Lung (tissue), 12 donors: ENCODE results near the gene PNMA8C. TPM values are rescaled to one million over a fixed set of nuclear protein-coding genes. Genes with fewer than 3 reads are reported as not detected.
"Not testable (repeated sequence)": the region's sequence is repeated elsewhere in the genome, so short reads cannot be mapped to it uniquely, and the experiment has no call there.

Experiments
- ATAC-seq: fragments of 200-7000 bp; cut with Tn5 transposase; one replicate; pipeline ENCODE4 v1.9.1; 2020; ENCODE audit warnings: moderate number of reproducible peaks; ENCODE audit not compliant: insufficient read depth, low FRiP score
- DNase-seq, 3 donors: peaks; one replicate each; pipeline ENCODE4 v3.0.0-alpha.2; 2013 to 2017
- H3K27ac ChIP-seq, 2 donors: one replicate each; pipeline ENCODE4 v1.5.1; 2013; ENCODE audit warnings: mild to moderate bottlenecking in 2 of 2, moderate library complexity in 2 of 2, control low read depth in 1 of 2, inconsistent platforms in 1 of 2, low read depth in 1 of 2, low read length in 1 of 2
- H3K27me3 ChIP-seq, 3 donors: one replicate each; pipeline ENCODE4 v1.5.1; 2013; ENCODE audit warnings: low read length in 2 of 3; ENCODE audit not compliant: control insufficient read depth in 3 of 3, insufficient read depth in 3 of 3
- H3K36me3 ChIP-seq, 4 donors: one replicate each; pipeline ENCODE4 v1.5.1; 2013; ENCODE audit warnings: low read length in 4 of 4, mild to moderate bottlenecking in 1 of 4, moderate library complexity in 1 of 4; ENCODE audit not compliant: control insufficient read depth in 4 of 4, insufficient read depth in 4 of 4
- H3K4me1 ChIP-seq, 5 donors: one replicate each; pipeline ENCODE4 v1.5.1; 2013; ENCODE audit warnings: low read length in 5 of 5, mild to moderate bottlenecking in 2 of 5, moderate library complexity in 1 of 5; ENCODE audit not compliant: control insufficient read depth in 5 of 5, insufficient read depth in 5 of 5
- H3K4me3 ChIP-seq: one replicate; pipeline ENCODE4 v1.5.1; 2013; ENCODE audit warnings: mild to moderate bottlenecking, control low read depth, moderate library complexity
- H3K9ac ChIP-seq, 2 donors: one replicate each; pipeline ENCODE4 v1.5.1; 2013; ENCODE audit warnings: low read length in 2 of 2, control low read depth in 1 of 2; ENCODE audit not compliant: insufficient read depth in 1 of 2
- H3K9me3 ChIP-seq, 4 donors: one replicate each; pipeline ENCODE4 v1.5.1; 2013; ENCODE audit warnings: low read length in 3 of 4, mild to moderate bottlenecking in 1 of 4, moderate library complexity in 1 of 4; ENCODE audit not compliant: control insufficient read depth in 4 of 4, insufficient read depth in 3 of 4
- WGBS, 2 donors: extraction: QIAGEN DNeasy Blood & Tissue Kit; methylation state at CpG; one replicate each; pipeline ENCODE4 v1.1.7; 2013; 5-methylcytosine and 5-hydroxymethylcytosine counted together
- polyA plus RNA-seq, 2 donors: library from polyadenylated mRNA; stranded (reverse); fragments of 200-250 nt; gene quantifications; one replicate each; pipeline ENCODE4 v1.2.1, GENCODE V29; 2013
- total RNA-seq, 2 donors: library from RNA; depleted of rRNA in 1 of 2; stranded (reverse); fragments of >200 nt in 1 of 2; gene quantifications; one replicate each; pipeline ENCODE4 v1.2.1, GENCODE V29; 2014 to 2021
- TF ChIP-seq, protein P1 (sequence below): IDR thresholded peaks from 2 replicates; pipeline ENCODE4 v1.5.1; 2012; ENCODE audit warnings: mild to moderate bottlenecking; ENCODE audit errors: control extremely low read depth, extremely low read depth
- donor health status: control.
- donor health status: control.
- donor health status: Bipolar disorder and iron deficiency.
- donor health status: healthy.
- donor health status: DM: yes; HTN: yes; CAD: no.

Gene PNMA8C
- total and polyA plus RNA-seq, 4 donors = 0.04 to 1.2 (median 0.47) TPM

DNA sequence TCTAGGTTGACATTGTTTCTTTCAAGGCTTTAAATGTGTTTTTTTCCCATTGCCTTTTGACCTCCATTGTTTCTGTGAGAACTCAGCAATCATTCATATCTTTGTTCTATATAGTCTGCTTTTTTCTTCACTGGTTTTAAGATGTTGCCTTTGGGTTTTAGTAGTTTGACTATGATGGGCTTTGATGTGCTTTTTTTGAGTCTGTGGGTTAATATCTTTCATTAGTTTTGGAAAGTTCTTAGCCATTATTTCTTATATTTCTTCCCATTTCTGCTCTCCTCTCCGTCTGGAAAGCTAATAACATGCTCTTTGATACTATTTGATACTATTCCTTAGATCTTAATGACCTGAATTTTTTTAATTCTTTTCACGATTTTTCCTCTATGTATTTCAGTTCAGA lies 48.0 kb downstream of the PNMA8C start:
- Histone ChIP-seq H3K27me3 (no peaks in the 10 kb centered on the region), H3K9me3 (no peaks in the 10 kb centered on the region), H3K4me3 (no peak overlapping the region), H3K27ac (no peak overlapping the region), H3K9ac (no peak overlapping the region), H3K4me1 (peaks cover 0 to 21% (median 3%) of the 10 kb centered on the region in 5 donors), H3K36me3 (peaks cover 10 to 57% (median 50%) of the 10 kb centered on the region in 4 donors)
- ATAC-seq (no peak), DNase-seq (no peak)
- TF ChIP-seq, protein P1, sequence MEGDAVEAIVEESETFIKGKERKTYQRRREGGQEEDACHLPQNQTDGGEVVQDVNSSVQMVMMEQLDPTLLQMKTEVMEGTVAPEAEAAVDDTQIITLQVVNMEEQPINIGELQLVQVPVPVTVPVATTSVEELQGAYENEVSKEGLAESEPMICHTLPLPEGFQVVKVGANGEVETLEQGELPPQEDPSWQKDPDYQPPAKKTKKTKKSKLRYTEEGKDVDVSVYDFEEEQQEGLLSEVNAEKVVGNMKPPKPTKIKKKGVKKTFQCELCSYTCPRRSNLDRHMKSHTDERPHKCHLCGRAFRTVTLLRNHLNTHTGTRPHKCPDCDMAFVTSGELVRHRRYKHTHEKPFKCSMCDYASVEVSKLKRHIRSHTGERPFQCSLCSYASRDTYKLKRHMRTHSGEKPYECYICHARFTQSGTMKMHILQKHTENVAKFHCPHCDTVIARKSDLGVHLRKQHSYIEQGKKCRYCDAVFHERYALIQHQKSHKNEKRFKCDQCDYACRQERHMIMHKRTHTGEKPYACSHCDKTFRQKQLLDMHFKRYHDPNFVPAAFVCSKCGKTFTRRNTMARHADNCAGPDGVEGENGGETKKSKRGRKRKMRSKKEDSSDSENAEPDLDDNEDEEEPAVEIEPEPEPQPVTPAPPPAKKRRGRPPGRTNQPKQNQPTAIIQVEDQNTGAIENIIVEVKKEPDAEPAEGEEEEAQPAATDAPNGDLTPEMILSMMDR = no peak
- 92 to 97% methylated on average over 2 of the region's 2 CpGs for WGBS, 2 donors

DNA sequence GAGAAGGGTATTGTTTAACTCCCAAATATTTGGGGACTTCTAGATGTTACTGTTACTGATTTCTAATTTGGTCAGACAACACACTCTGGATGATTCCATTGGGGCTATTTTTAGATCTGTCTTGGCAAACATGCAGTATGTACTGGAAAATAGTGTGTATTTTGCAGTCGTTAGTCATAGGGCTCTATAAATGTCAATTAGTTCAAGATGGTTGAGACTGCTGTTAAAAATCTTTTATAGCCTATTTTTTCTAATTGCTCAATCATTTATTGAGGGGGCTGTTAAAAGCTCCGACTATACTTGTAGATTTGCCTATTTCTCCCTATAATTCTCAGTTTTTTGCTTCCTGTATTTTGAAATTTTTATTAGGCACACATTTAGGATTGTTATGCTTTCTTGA lies 50.5 kb downstream of the PNMA8C start:
- H3K27ac ChIP-seq = no peak overlapping the region
- 59 to 77% methylated on average over 2 of the region's 2 CpGs for WGBS, 2 donors
- ATAC-seq = no peak

DNA sequence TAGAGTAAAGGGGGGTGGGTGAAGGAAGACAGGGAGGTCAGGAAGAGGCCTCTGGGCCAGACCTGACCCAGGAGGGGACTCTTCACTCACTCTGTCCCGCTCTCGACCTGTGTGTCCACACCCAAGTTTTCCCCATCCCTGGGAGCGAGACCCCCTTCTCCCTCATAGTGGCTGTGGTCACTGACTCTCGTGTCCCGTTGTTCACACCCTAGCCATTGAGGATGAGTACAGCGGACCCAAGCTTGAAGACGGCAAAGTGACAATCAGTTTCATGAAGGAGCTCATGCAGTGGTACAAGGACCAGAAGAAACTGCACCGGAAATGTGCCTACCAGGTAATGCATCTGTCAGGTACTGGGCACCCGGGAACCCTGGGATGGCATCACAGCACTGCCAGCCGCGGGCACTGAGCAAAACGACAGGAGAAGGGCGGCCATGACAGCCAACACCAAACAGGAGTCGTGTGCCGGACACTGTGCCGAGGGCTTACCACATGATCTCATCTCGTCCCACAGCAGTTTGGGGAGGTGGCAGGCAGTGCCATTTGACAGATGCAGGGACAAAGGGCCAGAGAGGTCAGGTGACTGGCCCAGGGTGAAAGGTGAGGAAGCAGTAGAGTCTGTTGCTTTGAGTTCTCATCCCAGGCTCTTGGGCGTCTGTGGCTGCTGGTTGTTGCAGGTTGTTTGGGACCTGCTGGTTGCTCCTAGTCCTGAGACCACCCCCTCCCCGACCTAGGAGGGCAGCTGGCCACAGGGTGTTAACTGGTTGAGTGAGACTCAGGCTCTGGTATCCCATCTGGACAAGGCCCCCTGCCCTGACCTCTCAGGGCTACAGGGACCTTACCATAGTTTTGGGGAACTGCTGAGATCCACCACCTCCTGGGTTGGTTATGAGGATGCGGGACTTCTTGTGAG lies 52.2 kb downstream of the PNMA8C start:
- Histone ChIP-seq H3K9ac (no peak overlapping the region), H3K4me3 (no peak overlapping the region), H3K36me3 (peaks cover 11 to 29% (median 21%) of the 10 kb centered on the region in 4 donors), H3K27ac (no peak overlapping the region), H3K27me3 (no peaks in the 10 kb centered on the region), H3K4me1 (peaks cover 3 to 37% (median 11%) of the 10 kb centered on the region in 5 donors), H3K9me3 (no peaks in the 10 kb centered on the region)
- DNase-seq (no peak), ATAC-seq (no peak)
- WGBS, 2 donors = 93 to 95% methylated on average over 20 of the region's 20 CpGs
- TF ChIP-seq, protein P1 = no peak

More for the DNA sequence above, 50.5 kb downstream of the PNMA8C start:
- Histone ChIP-seq H3K36me3 (peaks cover 11 to 42% (median 34%) of the 10 kb centered on the region in 4 donors), H3K4me3 (no peak overlapping the region), H3K4me1 (peaks cover 3 to 29% (median 6%) of the 10 kb centered on the region in 5 donors), H3K27me3 (no peaks in the 10 kb centered on the region), H3K9me3 (no peaks in the 10 kb centered on the region), H3K9ac (no peak overlapping the region)
- peak in 2 of 3 donors; percentile 68 to 85 for DNase-seq
- TF ChIP-seq, protein P1 = no peak

DNA sequence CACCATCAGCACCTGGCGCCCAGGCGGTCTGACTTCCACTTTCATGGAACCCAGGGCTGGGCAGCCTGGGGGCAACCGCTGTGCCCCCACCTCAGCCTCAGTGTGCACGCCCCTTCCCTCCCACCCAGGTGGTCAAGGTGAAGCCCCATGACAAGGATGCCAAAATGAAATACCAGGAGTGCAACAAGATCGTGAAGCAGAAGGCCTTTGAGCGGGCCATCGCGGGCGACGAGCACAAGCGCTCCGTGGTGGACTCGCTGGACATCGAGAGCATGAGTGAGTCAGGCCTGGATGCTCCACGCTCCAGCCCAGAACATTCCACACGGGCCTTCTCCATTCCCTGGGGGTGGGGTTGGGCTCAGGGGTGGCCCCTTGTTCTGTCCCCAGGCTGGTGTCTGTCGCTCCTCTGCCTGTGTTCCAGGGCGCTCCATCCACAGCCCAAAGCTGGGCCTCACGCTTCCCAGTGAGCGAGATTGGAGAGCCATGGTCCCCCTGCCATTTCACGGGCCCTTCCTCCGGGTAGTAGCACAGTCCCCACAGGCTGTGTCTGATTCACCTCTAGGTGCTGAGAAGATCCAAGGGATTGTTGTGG lies 53.2 kb downstream of the PNMA8C start:
- not testable (repeated sequence) for H3K27ac ChIP-seq, H3K9ac ChIP-seq, H3K9me3 ChIP-seq, ATAC-seq, H3K4me3 ChIP-seq, H3K27me3 ChIP-seq, DNase-seq
- Histone ChIP-seq H3K36me3 (peaks cover 11 to 21% (median 19%) of the 10 kb centered on the region in 4 donors), H3K4me1 (peaks cover 3 to 37% (median 16%) of the 10 kb centered on the region in 5 donors)
- WGBS, 2 donors = 94 to 96% methylated on average over 22 of the region's 22 CpGs
